Spleen (tissue), 7 donors: ENCODE results near the gene CHST15.

ENCODE experiments used
- POLR2A ChIP-seq, 3 donors: fragments of 450-650 bp; IDR thresholded peaks; one replicate each; pipeline ENCODE4 v1.5.1; 2017; ENCODE audit warnings: antibody characterized with exemption in 3 of 3, mild to moderate bottlenecking in 1 of 3
- POLR2AphosphoS5 ChIP-seq, 3 donors: sonication (generic); formaldehyde crosslinking; IDR thresholded peaks; one replicate each; pipeline ENCODE4 v1.5.1; 2017; ENCODE audit warnings: antibody characterized with exemption in 3 of 3
- TF ChIP-seq, protein P1 (sequence below), 11 experiments: fragments of 200-600 bp in 7 of 11; fragments of 450-650 bp in 4 of 11; sonication (generic) in 4 of 11; IDR thresholded peaks in 8 of 11; conservative IDR thresholded peaks in 3 of 11; 1 replicate in 7 of 11; 2 replicates in 4 of 11; pipeline versions ENCODE4 v1.4.0 to v1.8.0; 2016 to 2021; ENCODE audit warnings: antibody characterized with exemption in 11 of 11, inconsistent platforms in 4 of 11, mild to moderate bottlenecking in 1 of 11
- donor health status: DM: no; HTN: no; CAD: no; lungs with moderate emphysema.
- donor health status: DM: no; HTN: no; CAD: no.
- donor health status: DM: no; HTN: no; CAD: no.

DNA sequence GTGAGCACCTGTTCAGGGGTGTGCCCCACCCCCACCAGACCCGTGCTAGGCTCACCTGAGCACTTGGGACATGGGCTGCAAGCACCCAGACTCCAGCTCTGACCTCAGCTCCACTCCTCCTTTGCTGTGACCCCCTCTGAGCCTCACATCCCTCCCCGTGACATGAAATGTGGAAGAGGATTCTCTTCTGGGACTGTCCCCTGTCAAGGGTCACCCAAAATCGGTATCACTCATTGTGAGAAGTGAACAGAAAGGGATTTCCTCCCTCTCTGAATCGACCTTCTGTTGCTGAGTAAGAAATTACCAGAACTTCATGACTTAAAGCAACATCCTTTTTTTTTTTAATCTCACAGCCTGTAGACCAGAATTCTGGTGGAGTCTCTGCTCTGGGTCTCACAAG is 6.2 kb upstream of the CHST15 start:
- TF ChIP-seq, protein P1, sequence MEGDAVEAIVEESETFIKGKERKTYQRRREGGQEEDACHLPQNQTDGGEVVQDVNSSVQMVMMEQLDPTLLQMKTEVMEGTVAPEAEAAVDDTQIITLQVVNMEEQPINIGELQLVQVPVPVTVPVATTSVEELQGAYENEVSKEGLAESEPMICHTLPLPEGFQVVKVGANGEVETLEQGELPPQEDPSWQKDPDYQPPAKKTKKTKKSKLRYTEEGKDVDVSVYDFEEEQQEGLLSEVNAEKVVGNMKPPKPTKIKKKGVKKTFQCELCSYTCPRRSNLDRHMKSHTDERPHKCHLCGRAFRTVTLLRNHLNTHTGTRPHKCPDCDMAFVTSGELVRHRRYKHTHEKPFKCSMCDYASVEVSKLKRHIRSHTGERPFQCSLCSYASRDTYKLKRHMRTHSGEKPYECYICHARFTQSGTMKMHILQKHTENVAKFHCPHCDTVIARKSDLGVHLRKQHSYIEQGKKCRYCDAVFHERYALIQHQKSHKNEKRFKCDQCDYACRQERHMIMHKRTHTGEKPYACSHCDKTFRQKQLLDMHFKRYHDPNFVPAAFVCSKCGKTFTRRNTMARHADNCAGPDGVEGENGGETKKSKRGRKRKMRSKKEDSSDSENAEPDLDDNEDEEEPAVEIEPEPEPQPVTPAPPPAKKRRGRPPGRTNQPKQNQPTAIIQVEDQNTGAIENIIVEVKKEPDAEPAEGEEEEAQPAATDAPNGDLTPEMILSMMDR (IDR thresholded peaks at IDR 0.05 in 8 of 11, conservative IDR thresholded peaks at IDR 0.05 in 3 of 11): no peak
- TF ChIP-seq POLR2A (IDR thresholded peaks at IDR 0.05) (no peak), POLR2AphosphoS5 (IDR thresholded peaks at IDR 0.05) (no peak)
